Hematopoietic multipotent progenitor cell treated with erythropoietin and hydrocortisone succinate and interleukin-3 and kit ligand, for 8 days (in vitro differentiated cells): ENCODE measurements around the gene GNG14.
A peak's percentile ranks its signal among the peaks of the same experiment; 100 is the strongest.
"Not testable (repeated sequence)": the region's sequence is repeated elsewhere in the genome, so short reads cannot be mapped to it uniquely, and the experiment has no call there.

Source experiments
- DNase-seq: peaks from one replicate; pipeline ENCODE4 v3.0.0-alpha.2; 2015

The GNG14 gene

GRCh38 chr19:12697425-12697824 lies 9.6 kb downstream of the GNG14 start:
- not testable (repeated sequence) for DNase-seq

- DNase-seq = no peak
Observed at GRCh38 chr19:12698138-12698537, 10.3 kb downstream of the GNG14 start.

- no peak for DNase-seq
Observed at GRCh38 chr19:12701596-12702282, 13.9 kb downstream of the GNG14 start.

- peak; percentile 75 for DNase-seq
Observed at GRCh38 chr19:12703046-12703445, 15.2 kb downstream of the GNG14 start.

- no peak for DNase-seq
Observed at GRCh38 chr19:12705169-12705568, 17.4 kb downstream of the GNG14 start.

- no peak for DNase-seq
Observed at GRCh38 chr19:12705654-12706331, 18.0 kb downstream of the GNG14 start.

- DNase-seq = no peak
Observed at GRCh38 chr19:12706332-12706718, 18.5 kb downstream of the GNG14 start.

- DNase-seq = no peak
Observed at GRCh38 chr19:12708641-12709040, 20.8 kb downstream of the GNG14 start.

GRCh38 chr19:12711187-12711586 lies 23.4 kb downstream of the GNG14 start:
- no peak for DNase-seq

- not testable (repeated sequence) for DNase-seq
Observed at GRCh38 chr19:12712077-12712476, 24.3 kb downstream of the GNG14 start.

GRCh38 chr19:12713304-12713703 lies 25.5 kb downstream of the GNG14 start:
- not testable (repeated sequence) for DNase-seq

GRCh38 chr19:12715102-12715501 lies 27.3 kb downstream of the GNG14 start:
- DNase-seq = no peak

- DNase-seq = peak; percentile 54
Observed at GRCh38 chr19:12715929-12716328, 28.1 kb downstream of the GNG14 start.

- DNase-seq = no peak
Observed at GRCh38 chr19:12720296-12720695, 32.5 kb downstream of the GNG14 start.

- peak; percentile 27 for DNase-seq
Observed at GRCh38 chr19:12720851-12721655, 33.3 kb downstream of the GNG14 start.

GRCh38 chr19:12721656-12722565 lies 34.1 kb downstream of the GNG14 start:
- DNase-seq = peak; percentile 59

GRCh38 chr19:12722566-12723380 lies 35.0 kb downstream of the GNG14 start:
- DNase-seq = peak; percentile 100

GRCh38 chr19:12723381-12723640 lies 35.5 kb downstream of the GNG14 start:
- peak; percentile 51 for DNase-seq

GRCh38 chr19:12723641-12724426 lies 36.0 kb downstream of the GNG14 start, which contains the start of gene TNPO2:
TNPO2 (minus strand) TSS chr19:12723932; CDS start chr19:12720977, 2,955 bp downstream.
- DNase-seq = peak; percentile 84

GRCh38 chr19:12725612-12726011 lies 37.8 kb downstream of the GNG14 start:
- peak; percentile 54 for DNase-seq

- DNase-seq = no peak
Observed at GRCh38 chr19:12726988-12727316, 39.2 kb downstream of the GNG14 start.
